GM18498 (cell line): ENCODE measurements around the gene PTPN11.
"Not testable (repeated sequence)": the region's sequence is repeated elsewhere in the genome, so short reads cannot be mapped to it uniquely, and the experiment has no call there.

Experiments used
- ATAC-seq: cut with Tn5 transposase; IDR thresholded peaks from one replicate; pipeline ENCODE4 v1.9.1; 2021; ENCODE audit warnings: mild to moderate bottlenecking, moderate library complexity; ENCODE audit not compliant: unreplicated experiment

The PTPN11 gene

GRCh38 chr12:112409064-112409905, 9.5 kb upstream of the PTPN11 start, which contains the start of gene RPL6:
RPL6 (minus strand) TSS chr12:112409605; CDS start chr12:112408656, 949 bp downstream.
- peak; percentile 85 for ATAC-seq

- no peak for ATAC-seq
These were observed 8.9 kb upstream of the PTPN11 start for GRCh38 chr12:112409906-112410244.

- no peak for ATAC-seq
These were observed 4.7 kb upstream of the PTPN11 start for GRCh38 chr12:112413855-112414625.

GRCh38 chr12:112415457-112415856, 3.3 kb upstream of the PTPN11 start:
- not testable (repeated sequence) for ATAC-seq

GRCh38 chr12:112418273-112418607, 507 bp upstream of the PTPN11 start:
- no peak for ATAC-seq

- peak; percentile 50 for ATAC-seq
These were observed 768 bp downstream of the PTPN11 start for GRCh38 chr12:112419297-112420133.

GRCh38 chr12:112420740-112421139, 2.0 kb downstream of the PTPN11 start:
- ATAC-seq = no peak

GRCh38 chr12:112421363-112421762, 2.6 kb downstream of the PTPN11 start:
- ATAC-seq = no peak

- no peak for ATAC-seq
These were observed 3.8 kb downstream of the PTPN11 start for GRCh38 chr12:112422531-112422930.

GRCh38 chr12:112424126-112424525, 5.4 kb downstream of the PTPN11 start:
- ATAC-seq = no peak

GRCh38 chr12:112425582-112426382, 7.0 kb downstream of the PTPN11 start:
- ATAC-seq = no peak

- ATAC-seq = no peak
These were observed 9.0 kb downstream of the PTPN11 start for GRCh38 chr12:112427760-112428159.

GRCh38 chr12:112430929-112431328, 12.2 kb downstream of the PTPN11 start:
- ATAC-seq = no peak

- no peak for ATAC-seq
These were observed 13.2 kb downstream of the PTPN11 start for GRCh38 chr12:112431965-112432364.

GRCh38 chr12:112433551-112433950, 14.8 kb downstream of the PTPN11 start:
- no peak for ATAC-seq

- ATAC-seq = not testable (repeated sequence)
These were observed 19.9 kb downstream of the PTPN11 start for GRCh38 chr12:112438645-112439044.

- ATAC-seq = no peak
These were observed 21.0 kb downstream of the PTPN11 start for GRCh38 chr12:112439769-112440168.

GRCh38 chr12:112440653-112441052, 21.9 kb downstream of the PTPN11 start:
- ATAC-seq = not testable (repeated sequence)

GRCh38 chr12:112443916-112444315, 25.2 kb downstream of the PTPN11 start:
- no peak for ATAC-seq

- ATAC-seq = no peak
These were observed 27.4 kb downstream of the PTPN11 start for GRCh38 chr12:112446008-112446725.
